ENCODE measurements around the gene AGPAT4. TPM values are rescaled to one million over a fixed set of nuclear protein-coding genes. Genes with fewer than 3 reads are reported as not detected.

The AGPAT4 gene
- total RNA-seq, 1 donor from 2014 or later: 24.4 TPM

DNA sequence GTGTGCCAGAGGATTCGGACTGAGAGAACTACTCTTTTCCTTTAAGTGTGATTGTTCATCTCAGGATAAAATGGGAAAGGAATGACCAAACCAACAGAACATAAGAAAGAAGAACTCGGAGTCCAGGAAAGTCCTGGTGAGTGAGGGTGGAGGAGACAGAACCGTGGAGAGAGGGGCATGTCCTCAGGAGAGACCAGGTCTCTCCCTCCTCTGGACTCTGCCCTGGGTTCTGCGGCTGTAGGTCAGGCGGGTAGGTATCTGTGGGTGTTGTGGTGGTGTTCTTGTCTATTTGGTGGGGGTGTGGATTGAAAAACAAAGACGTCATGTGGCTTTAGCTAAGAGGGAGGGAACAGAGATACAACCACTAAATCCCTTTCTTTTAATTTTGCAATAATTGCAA is 29.1 kb upstream of the AGPAT4 start:
- DNase-seq (ENCODE audit: extremely low spot score, unreplicated experiment): no peak
- peaks cover 4% of the 10 kb centered on the region for H3K9me3 Mint-ChIP-seq
- no peaks in the 10 kb centered on the region for H3K4me1 Mint-ChIP-seq (ENCODE audit: unreplicated experiment)
- H3K36me3 Mint-ChIP-seq: no peaks in the 10 kb centered on the region
- H3K4me3 Mint-ChIP-seq: no peak overlapping the region
- no peaks in the 10 kb centered on the region for H3K27me3 Mint-ChIP-seq
- TF ChIP-seq, protein P1, sequence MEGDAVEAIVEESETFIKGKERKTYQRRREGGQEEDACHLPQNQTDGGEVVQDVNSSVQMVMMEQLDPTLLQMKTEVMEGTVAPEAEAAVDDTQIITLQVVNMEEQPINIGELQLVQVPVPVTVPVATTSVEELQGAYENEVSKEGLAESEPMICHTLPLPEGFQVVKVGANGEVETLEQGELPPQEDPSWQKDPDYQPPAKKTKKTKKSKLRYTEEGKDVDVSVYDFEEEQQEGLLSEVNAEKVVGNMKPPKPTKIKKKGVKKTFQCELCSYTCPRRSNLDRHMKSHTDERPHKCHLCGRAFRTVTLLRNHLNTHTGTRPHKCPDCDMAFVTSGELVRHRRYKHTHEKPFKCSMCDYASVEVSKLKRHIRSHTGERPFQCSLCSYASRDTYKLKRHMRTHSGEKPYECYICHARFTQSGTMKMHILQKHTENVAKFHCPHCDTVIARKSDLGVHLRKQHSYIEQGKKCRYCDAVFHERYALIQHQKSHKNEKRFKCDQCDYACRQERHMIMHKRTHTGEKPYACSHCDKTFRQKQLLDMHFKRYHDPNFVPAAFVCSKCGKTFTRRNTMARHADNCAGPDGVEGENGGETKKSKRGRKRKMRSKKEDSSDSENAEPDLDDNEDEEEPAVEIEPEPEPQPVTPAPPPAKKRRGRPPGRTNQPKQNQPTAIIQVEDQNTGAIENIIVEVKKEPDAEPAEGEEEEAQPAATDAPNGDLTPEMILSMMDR (conservative IDR thresholded peaks at IDR 0.05): no peak
- H3K27ac Mint-ChIP-seq: no peak overlapping the region

DNA sequence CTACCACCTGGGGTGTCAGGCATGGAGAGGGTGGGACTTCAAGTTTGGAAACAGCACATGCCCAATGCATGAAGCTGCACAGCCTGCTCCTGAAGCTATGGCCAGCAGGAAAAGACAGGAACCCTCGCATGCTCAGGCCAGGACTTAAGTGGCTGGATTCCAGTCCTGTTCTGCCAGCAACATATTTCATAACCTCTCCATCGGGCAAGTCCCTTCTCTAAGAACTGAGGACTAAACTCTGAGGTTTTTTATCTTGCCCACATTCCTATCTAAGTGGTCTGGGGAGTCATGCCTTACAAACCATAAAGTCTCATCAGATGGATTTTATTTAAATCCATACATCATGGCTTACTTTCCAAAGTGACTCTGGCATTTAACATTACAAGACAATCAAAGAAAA is 27.5 kb upstream of the AGPAT4 start:
- TF ChIP-seq, protein P1 (conservative IDR thresholded peaks at IDR 0.05): no peak
- Mint-ChIP-seq H3K9me3 (peaks cover 4% of the 10 kb centered on the region), H3K4me3 (no peak overlapping the region), H3K27ac (no peak overlapping the region), H3K4me1 (ENCODE audit: unreplicated experiment) (no peaks in the 10 kb centered on the region), H3K36me3 (no peaks in the 10 kb centered on the region), H3K27me3 (no peaks in the 10 kb centered on the region)
- no peak for DNase-seq (ENCODE audit: extremely low spot score, unreplicated experiment)

GRCh38 chr6:161300823-161301222 is 27.0 kb upstream of the AGPAT4 start:
- H3K36me3 Mint-ChIP-seq: no peaks in the 10 kb centered on the region
- DNase-seq (ENCODE audit: extremely low spot score, unreplicated experiment): no peak
- TF ChIP-seq, protein P1 (conservative IDR thresholded peaks at IDR 0.05): no peak
- no peaks in the 10 kb centered on the region for H3K4me1 Mint-ChIP-seq (ENCODE audit: unreplicated experiment)
- H3K27ac Mint-ChIP-seq: no peak overlapping the region
- no peak overlapping the region for H3K4me3 Mint-ChIP-seq
- H3K27me3 Mint-ChIP-seq: no peaks in the 10 kb centered on the region
- H3K9me3 Mint-ChIP-seq: peaks cover 4% of the 10 kb centered on the region

DNA sequence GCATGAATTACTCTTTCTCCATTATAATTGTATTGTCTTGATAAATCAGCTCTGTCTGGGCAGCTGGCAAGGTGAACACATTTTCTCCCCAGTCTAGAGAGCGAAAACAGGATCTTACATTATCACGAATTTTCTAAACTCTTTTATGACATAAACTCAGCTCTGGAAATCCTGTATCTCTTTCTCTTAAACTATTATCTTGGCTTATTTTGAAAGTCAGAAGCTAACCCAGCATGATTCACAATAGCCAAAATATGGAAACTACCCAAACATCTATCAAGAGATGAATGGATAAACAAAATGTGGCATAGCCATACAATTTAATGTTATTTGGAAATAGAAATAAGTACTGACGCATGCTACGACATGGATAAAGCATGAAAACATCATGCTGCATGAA is 25.9 kb upstream of the AGPAT4 start:
- Mint-ChIP-seq H3K27me3 (no peaks in the 10 kb centered on the region), H3K4me1 (ENCODE audit: unreplicated experiment) (no peaks in the 10 kb centered on the region), H3K9me3 (peaks cover 4% of the 10 kb centered on the region), H3K4me3 (no peak overlapping the region), H3K27ac (no peak overlapping the region), H3K36me3 (no peaks in the 10 kb centered on the region)
- TF ChIP-seq, protein P1 (conservative IDR thresholded peaks at IDR 0.05): no peak
- no peak for DNase-seq (ENCODE audit: extremely low spot score, unreplicated experiment)

GRCh38 chr6:161295784-161296183 is 21.9 kb upstream of the AGPAT4 start:
- Mint-ChIP-seq H3K27ac (no peak overlapping the region), H3K9me3 (no peaks in the 10 kb centered on the region), H3K27me3 (no peaks in the 10 kb centered on the region), H3K4me3 (no peak overlapping the region), H3K36me3 (no peaks in the 10 kb centered on the region), H3K4me1 (ENCODE audit: unreplicated experiment) (no peaks in the 10 kb centered on the region)
- TF ChIP-seq, protein P1 (conservative IDR thresholded peaks at IDR 0.05): no peak
- DNase-seq (ENCODE audit: extremely low spot score, unreplicated experiment): no peak

DNA sequence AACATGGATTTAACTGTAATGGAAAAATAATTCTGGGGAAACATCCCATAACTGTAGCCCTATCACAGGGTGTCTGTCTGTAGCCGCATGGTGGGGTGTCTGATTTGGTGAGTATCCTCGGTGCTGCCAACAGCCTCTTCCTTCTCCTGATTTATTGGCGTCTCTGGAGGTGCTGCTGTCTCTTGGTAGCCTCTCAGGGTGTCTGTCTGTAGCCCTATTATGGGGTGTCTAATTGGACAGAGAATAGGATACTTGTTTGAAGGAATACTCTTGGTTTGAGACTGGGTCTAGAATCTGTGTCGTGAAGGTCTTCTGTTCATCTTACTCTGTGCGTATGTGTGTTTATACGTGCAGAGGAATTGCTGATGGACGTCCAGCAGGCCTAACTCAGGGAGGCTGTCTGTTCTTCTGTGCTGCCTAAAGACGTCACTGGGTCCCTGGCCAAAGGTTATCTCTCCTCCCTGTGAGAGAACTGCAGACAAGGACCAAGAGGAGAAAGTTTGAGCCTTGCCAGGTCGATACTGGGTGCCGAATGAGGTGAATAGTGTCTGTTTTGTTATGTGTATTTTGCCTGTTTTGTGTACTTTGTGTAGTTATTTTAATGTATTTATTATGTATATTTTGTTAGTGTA is 18.9 kb upstream of the AGPAT4 start:
- Mint-ChIP-seq H3K4me1 (ENCODE audit: unreplicated experiment) (no peaks in the 10 kb centered on the region), H3K27ac (no peak overlapping the region), H3K27me3 (no peaks in the 10 kb centered on the region), H3K4me3 (no peak overlapping the region), H3K9me3 (no peaks in the 10 kb centered on the region), H3K36me3 (no peaks in the 10 kb centered on the region)
- DNase-seq (ENCODE audit: extremely low spot score, unreplicated experiment): no peak
- TF ChIP-seq, protein P1 (conservative IDR thresholded peaks at IDR 0.05): no peak
